ENCODE results near the gene PRSS57.

PRSS57 gene

GRCh38 chr19:677601-678436, 17.4 kb downstream of the PRSS57 start:
- Mint-ChIP-seq H3K36me3 (ENCODE audit: low read depth) (no peaks in the 10 kb centered on the region), H3K27me3 (ENCODE audit: low read depth, poor library complexity) (peaks cover 22% of the 10 kb centered on the region), H3K9me3 (no peaks in the 10 kb centered on the region), H3K4me3 (peak overlapping the region; percentile 30), H3K4me1 (peaks cover 26% of the 10 kb centered on the region), H3K27ac (no peak overlapping the region)
- no peak for DNase-seq
- no peak for TF ChIP-seq CTCF (IDR thresholded peaks at IDR 0.05)

- H3K9me3 Mint-ChIP-seq: no peaks in the 10 kb centered on the region
- peaks cover 26% of the 10 kb centered on the region for H3K4me1 Mint-ChIP-seq
- no peaks in the 10 kb centered on the region for H3K36me3 Mint-ChIP-seq (ENCODE audit: low read depth)
- no peak overlapping the region for H3K27ac Mint-ChIP-seq
- H3K4me3 Mint-ChIP-seq: no peak overlapping the region
- DNase-seq: no peak
- TF ChIP-seq CTCF (IDR thresholded peaks at IDR 0.05): no peak
- H3K27me3 Mint-ChIP-seq (ENCODE audit: low read depth, poor library complexity): peaks cover 22% of the 10 kb centered on the region
Measured at GRCh38 chr19:677201-677600, 18.1 kb downstream of the PRSS57 start.

GRCh38 chr19:676339-677105, 18.7 kb downstream of the PRSS57 start, which contains the start of gene FSTL3:
FSTL3 (plus strand) TSS chr19:676392; CDS start chr19:676424, 32 bp downstream.
- peak; percentile 54 for DNase-seq
- H3K9me3 Mint-ChIP-seq: no peaks in the 10 kb centered on the region
- no peaks in the 10 kb centered on the region for H3K36me3 Mint-ChIP-seq (ENCODE audit: low read depth)
- H3K4me3 Mint-ChIP-seq: peak within 1 kb of the TSS; percentile 62
- peaks cover 20% of the 10 kb centered on the region for H3K4me1 Mint-ChIP-seq
- H3K27me3 Mint-ChIP-seq (ENCODE audit: low read depth, poor library complexity): peaks cover 22% of the 10 kb centered on the region
- TF ChIP-seq CTCF (IDR thresholded peaks at IDR 0.05): no peak
- no peak within 1 kb of the TSS for H3K27ac Mint-ChIP-seq

- TF ChIP-seq CTCF (IDR thresholded peaks at IDR 0.05): no peak
- DNase-seq: no peak
- Mint-ChIP-seq H3K27ac (no peak overlapping the region), H3K9me3 (no peaks in the 10 kb centered on the region), H3K27me3 (ENCODE audit: low read depth, poor library complexity) (peaks cover 22% of the 10 kb centered on the region), H3K4me1 (peaks cover 20% of the 10 kb centered on the region), H3K4me3 (peak overlapping the region; percentile 58), H3K36me3 (ENCODE audit: low read depth) (no peaks in the 10 kb centered on the region)
Measured at GRCh38 chr19:676007-676338, 19.3 kb downstream of the PRSS57 start.

GRCh38 chr19:674282-675151, 20.7 kb downstream of the PRSS57 start:
- peaks cover 22% of the 10 kb centered on the region for H3K27me3 Mint-ChIP-seq (ENCODE audit: low read depth, poor library complexity)
- no peak overlapping the region for H3K27ac Mint-ChIP-seq
- no peaks in the 10 kb centered on the region for H3K36me3 Mint-ChIP-seq (ENCODE audit: low read depth)
- no peaks in the 10 kb centered on the region for H3K9me3 Mint-ChIP-seq
- no peak for DNase-seq
- peaks cover 20% of the 10 kb centered on the region for H3K4me1 Mint-ChIP-seq
- TF ChIP-seq CTCF (IDR thresholded peaks at IDR 0.05): no peak
- peak overlapping the region; percentile 62 for H3K4me3 Mint-ChIP-seq

Data from nephron progenitor cell (in vitro differentiated cells).